ENCODE measurements around the gene ACTR3C.

- TF ChIP-seq CTCF (IDR thresholded peaks at IDR 0.05; ENCODE audit: low read depth, low read length, poor library complexity, severe bottlenecking) (no peak), EZH2phosphoT487 (IDR thresholded peaks at IDR 0.05; ENCODE audit: borderline replicate concordance, low read length) (no peak)
These were observed 14.3 kb upstream of the ACTR3C start for GRCh38 chr7:150337659-150338081.

Data from DOHH2 (cell line).